ENCODE results near the gene RALGPS1.
A peak's percentile ranks its signal among the peaks of the same experiment; 100 is the strongest.

RALGPS1 gene

DNA sequence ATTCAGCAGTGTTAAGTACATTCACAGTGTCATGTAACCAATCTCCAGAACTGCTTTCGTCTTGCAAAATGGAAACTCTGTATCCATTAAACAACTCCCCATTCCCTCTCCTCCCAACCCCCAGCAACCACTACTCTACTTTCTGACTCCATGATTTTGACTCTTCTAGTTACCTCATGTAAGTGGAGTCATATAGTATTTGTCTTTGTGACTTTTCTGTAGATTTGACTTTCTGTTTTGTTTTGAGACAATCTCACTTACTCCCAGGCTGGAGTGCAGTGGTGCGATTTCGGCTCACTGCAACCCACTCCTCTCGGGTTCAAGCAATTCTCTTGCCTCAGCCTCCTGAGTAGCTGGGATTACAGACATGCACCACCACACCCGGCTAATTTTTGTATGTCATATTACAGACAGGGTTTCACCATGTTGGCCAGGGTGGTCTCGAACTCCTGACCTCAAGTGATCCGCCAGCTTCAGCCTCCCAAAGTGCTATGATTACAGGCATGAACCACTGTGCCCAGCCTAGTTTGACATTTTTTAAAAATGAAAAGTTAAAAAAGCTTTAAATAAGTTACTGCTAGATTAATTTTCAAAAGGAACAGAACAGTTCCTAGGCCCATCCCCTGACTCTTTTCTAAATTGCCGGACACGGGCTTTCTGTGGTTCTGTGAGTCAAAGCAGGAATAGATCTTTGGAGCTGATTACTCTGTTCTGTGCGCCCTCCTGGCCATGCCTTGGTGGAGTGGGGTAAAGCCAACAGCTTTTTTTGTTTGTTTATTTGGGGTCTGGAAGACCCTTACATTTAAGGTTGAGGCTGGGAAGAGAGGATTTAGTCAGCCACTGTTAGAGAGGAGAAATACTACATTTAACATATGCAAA is 59.3 kb downstream of the RALGPS1 start:
- no peak for DNase-seq (ENCODE audit: low read depth in 2 of 2)
- H3K4me3 ChIP-seq (replicated peaks in 1 of 2; ENCODE audit: low read depth in 2 of 2, low read length in 2 of 2): no peak overlapping the region
- TF ChIP-seq, protein P1, sequence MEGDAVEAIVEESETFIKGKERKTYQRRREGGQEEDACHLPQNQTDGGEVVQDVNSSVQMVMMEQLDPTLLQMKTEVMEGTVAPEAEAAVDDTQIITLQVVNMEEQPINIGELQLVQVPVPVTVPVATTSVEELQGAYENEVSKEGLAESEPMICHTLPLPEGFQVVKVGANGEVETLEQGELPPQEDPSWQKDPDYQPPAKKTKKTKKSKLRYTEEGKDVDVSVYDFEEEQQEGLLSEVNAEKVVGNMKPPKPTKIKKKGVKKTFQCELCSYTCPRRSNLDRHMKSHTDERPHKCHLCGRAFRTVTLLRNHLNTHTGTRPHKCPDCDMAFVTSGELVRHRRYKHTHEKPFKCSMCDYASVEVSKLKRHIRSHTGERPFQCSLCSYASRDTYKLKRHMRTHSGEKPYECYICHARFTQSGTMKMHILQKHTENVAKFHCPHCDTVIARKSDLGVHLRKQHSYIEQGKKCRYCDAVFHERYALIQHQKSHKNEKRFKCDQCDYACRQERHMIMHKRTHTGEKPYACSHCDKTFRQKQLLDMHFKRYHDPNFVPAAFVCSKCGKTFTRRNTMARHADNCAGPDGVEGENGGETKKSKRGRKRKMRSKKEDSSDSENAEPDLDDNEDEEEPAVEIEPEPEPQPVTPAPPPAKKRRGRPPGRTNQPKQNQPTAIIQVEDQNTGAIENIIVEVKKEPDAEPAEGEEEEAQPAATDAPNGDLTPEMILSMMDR (IDR thresholded peaks at IDR 0.05; ENCODE audit: low read depth, low read length): no peak

DNA sequence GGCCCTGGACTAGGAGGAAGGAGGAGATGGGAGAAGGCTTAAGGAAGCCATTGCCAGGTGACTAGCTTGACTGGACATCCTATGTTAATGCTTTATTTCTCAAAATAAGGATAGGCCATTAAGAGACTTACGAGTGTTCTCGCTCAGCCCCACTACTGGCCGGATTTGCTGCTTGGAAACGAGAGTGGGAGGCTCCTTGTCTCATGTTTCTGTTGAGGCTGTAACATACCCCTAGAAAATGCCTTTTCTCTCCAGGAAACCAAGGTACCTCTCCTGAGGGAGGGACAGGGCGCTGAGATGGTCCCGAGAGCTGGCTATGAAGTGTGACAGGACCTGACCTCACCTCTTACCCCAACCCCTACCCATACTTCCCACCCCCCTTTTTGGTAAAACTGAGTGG is 60.0 kb downstream of the RALGPS1 start:
- TF ChIP-seq, protein P1 (IDR thresholded peaks at IDR 0.05; ENCODE audit: low read depth, low read length): no peak
- no peak for DNase-seq (ENCODE audit: low read depth in 2 of 2)
- H3K4me3 ChIP-seq (replicated peaks in 1 of 2; ENCODE audit: low read depth in 2 of 2, low read length in 2 of 2): no peak overlapping the region

DNA sequence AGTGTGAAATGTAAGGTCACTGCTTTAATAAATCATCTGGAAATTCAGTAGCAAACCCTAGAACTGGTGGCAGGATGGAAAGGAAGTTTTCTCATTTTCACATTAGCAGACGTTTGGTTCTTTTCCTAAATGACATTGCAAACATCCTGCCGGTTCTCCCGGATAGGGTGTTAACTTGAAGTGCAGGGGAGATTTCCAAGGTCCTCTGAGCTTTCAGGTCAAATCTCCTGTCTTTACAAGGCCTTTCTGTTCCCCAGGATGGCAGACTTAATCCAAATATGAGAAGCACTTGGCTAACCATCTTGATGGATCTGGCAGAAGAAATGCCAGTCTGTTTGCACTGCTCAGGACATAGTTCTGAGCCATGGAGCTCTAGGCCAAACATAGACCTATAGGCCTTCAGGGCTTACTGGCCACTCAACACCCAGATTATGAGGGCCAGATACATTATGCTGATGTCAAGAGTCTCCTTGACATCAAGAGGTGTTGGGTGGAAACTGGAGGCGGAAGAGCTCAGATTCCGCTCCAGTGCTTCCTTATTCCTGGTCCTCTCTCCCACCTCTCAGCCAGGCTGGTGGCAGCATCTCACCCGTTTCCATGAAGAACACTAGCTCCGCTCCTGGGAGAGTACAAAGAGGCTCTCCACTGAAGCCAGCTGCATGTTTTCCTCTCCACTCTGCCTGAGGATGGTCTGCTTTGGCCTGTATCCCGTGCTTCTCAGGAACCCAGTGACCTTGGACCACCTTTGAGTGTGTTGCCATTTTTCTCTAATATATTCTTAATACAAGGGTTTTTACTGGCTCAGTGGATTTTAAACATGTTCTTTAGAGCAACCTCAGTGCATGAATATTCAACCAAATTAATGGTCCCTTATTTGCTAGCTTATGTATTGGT is 61.0 kb downstream of the RALGPS1 start:
- no peak overlapping the region for H3K4me3 ChIP-seq (replicated peaks in 1 of 2; ENCODE audit: low read depth in 2 of 2, low read length in 2 of 2)
- TF ChIP-seq, protein P1 (IDR thresholded peaks at IDR 0.05; ENCODE audit: low read depth, low read length): no peak
- DNase-seq (ENCODE audit: low read depth in 2 of 2): no peak

DNA sequence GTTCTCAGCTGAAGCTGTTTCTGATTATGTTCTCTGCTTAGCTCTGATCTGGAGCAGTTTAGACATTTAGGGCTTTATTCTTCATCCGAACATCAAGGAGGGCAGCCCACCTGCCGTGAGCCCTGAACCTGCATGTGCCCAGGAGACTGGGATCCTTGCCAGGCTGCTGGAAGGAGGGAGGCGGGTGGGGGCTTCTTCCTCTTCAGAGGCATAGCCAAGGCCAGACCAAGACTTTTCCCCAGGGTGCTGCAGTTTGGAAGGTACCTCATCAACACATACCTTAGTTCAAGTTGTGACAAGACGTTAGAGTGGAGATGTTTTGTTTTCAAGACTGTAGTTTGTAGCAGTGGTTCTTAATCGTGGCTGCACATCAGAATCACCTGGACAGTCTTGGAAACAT is 64.9 kb downstream of the RALGPS1 start:
- TF ChIP-seq, protein P1 (IDR thresholded peaks at IDR 0.05; ENCODE audit: low read depth, low read length): no peak
- H3K4me3 ChIP-seq (replicated peaks in 1 of 2; ENCODE audit: low read depth in 2 of 2, low read length in 2 of 2): no peak overlapping the region

DNA sequence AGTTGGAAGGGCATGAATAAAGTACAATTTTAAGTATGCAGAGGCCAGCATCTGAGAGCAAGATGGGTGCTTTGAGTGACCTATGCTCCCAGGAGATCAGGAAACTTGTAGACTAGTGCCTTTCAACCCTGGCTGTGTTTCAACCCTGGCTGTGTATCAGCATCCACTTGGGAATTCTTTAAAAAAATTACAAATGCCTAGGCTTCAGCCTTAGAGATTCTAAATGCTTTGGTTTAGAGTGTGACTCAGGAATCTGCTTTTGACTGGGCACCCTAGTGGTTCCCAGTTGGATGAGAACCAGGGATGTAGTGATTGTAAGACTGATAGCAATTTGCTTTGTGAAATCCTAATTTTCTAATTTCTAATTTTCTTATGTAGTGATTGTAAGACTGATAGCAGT is 65.6 kb downstream of the RALGPS1 start:
- DNase-seq (ENCODE audit: low read depth in 2 of 2): peak; percentile 33 to 37
- TF ChIP-seq, protein P1 (IDR thresholded peaks at IDR 0.05; ENCODE audit: low read depth, low read length): no peak
- H3K4me3 ChIP-seq (replicated peaks in 1 of 2; ENCODE audit: low read depth in 2 of 2, low read length in 2 of 2): no peak overlapping the region

More for the DNA sequence above, 64.9 kb downstream of the RALGPS1 start:
- DNase-seq (ENCODE audit: low read depth in 2 of 2): no peak

DNA sequence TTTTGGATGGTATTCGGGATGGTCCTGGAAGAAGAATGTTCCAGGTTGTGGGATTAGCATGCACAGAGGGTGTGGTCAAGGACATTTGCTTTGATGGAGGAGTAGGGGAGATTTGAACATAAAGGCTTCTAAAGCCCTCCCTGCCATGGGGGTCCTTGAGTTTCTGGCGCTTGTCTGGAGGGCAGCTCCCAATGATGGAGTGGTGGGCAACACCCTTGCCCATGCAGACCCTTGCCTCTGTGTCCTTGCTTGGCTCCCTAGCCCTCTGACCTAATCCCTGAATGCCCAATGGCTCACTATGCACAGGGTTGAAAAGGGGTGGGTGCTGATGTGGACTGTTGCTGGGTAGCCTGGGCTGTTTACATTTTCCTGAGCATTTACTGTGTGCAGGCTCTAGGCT is 66.6 kb downstream of the RALGPS1 start:
- no peak for DNase-seq (ENCODE audit: low read depth in 2 of 2)
- TF ChIP-seq, protein P1 (IDR thresholded peaks at IDR 0.05; ENCODE audit: low read depth, low read length): no peak
- H3K4me3 ChIP-seq (replicated peaks in 1 of 2; ENCODE audit: low read depth in 2 of 2, low read length in 2 of 2): no peak overlapping the region
